Heart left ventricle (tissue), 13 donors: ENCODE results near the gene NXF1.

Experiments used
- CTCF ChIP-seq, 12 donors: fragments of 200-600 bp; sonication (generic) in 4 of 12; IDR thresholded peaks; one replicate each; pipeline versions ENCODE4 v1.5.0 to v1.8.0; 2018 to 2022; ENCODE audit warnings: antibody characterized with exemption in 12 of 12, mild to moderate bottlenecking in 5 of 12
- POLR2A ChIP-seq, 2 donors: fragments of 450-650 bp; IDR thresholded peaks; one replicate each; pipeline ENCODE4 v1.6.1; 2017; ENCODE audit warnings: antibody characterized with exemption in 2 of 2, mild to moderate bottlenecking in 2 of 2, moderate library complexity in 2 of 2
- donor health status: ischemic (EF 13 %, LVEDD 7.1; RV severe dilation, severe dysfunction).
- donor health status: DM: no; HTN: yes; CAD: no.
- donor health status: DM: no; HTN: no; CAD: no.
- donor health status: ischemic (EF 25% LVEDD 6.9; RV normal size, moderate dysfunction).
- donor health status: ischemic (EF 25% LVEDD 5.7; RV mildly dilated, moderate dysfunction).
- donor health status: ischemic (EF 35%, LVEDD 5.7; RV mildly dilated, moderate dysfunction).
- donor health status: nonischemic (EF 11% LVEDD 7.7; RV severe dilation, severe dysfunction).
- donor health status: DM: yes; HTN: yes; CAD: no.
- donor health status: PGD.
- donor health status: ischemic (EF 29% LVEDD 5.4; RV normal size, mild dysfunction).
- donor health status: nonischemic (EF 23%, LVEDD 6.1; RV moderate dilation, normal function).

GRCh38 chr11:62843466-62843865 lies 38.2 kb upstream of the NXF1 start:
- TF ChIP-seq CTCF (IDR thresholded peaks at IDR 0.05): no peak
- no peak for TF ChIP-seq POLR2A (IDR thresholded peaks at IDR 0.05)
